ENCODE results near the gene FIG4.

The FIG4 gene

DNA sequence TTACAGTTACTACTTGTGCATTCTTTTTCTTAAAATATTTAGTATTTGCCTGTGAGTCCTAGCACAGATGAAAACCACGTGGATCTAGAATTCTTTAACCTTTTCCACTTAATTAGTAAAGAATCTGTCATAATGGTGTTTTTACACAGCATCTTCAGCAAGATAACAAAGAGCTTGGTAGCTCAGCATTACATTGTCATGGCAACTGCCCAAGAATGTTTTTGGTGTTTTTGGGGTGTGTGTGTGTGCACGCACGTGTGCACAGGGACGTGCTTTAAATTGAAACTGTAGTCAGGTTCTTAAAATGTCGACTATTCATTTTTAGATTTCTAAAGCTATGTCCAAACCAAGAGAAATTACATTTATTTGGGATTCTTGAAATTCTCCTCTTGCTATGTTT, 108.0 kb downstream of the FIG4 start:
- H3K36me3 ChIP-seq (ENCODE audit: control insufficient read depth in 4 of 4, insufficient read depth in 4 of 4, low read length in 3 of 4): peaks cover 0 to 4% (median 3%) of the 10 kb centered on the region in 4 experiments
- H3K4me1 ChIP-seq (ENCODE audit: control extremely low read depth in 1 of 4, control insufficient read depth in 4 of 4, insufficient read depth in 4 of 4, low read length in 3 of 4): peaks cover 0 to 1% (median 0%) of the 10 kb centered on the region in 4 experiments
- no peak for DNase-seq
- H3K27ac ChIP-seq (ENCODE audit: insufficient read depth in 1 of 2, low read depth in 1 of 2, low read length in 2 of 2, poor library complexity in 1 of 2, severe bottlenecking in 2 of 2): no peak overlapping the region
- WGBS (ENCODE audit: insufficient coverage): no CpG with 5 or more reads among the region's 5 CpGs
- no peaks in the 10 kb centered on the region for H3K9me3 ChIP-seq (ENCODE audit: control extremely low read depth in 1 of 5, control insufficient read depth in 4 of 5, insufficient read depth in 2 of 5, low read depth in 1 of 5, low read length in 4 of 5)
- no peak overlapping the region for H3K4me3 ChIP-seq (ENCODE audit: control insufficient read depth in 1 of 7, extremely low read depth in 1 of 7, insufficient read depth in 4 of 7, low read depth in 2 of 7, low read length in 6 of 7)
- no peaks in the 10 kb centered on the region for H3K27me3 ChIP-seq (replicated peaks in 2 of 5; ENCODE audit: control insufficient read depth in 4 of 5, insufficient read depth in 5 of 5, low read length in 4 of 5)
- CTCF ChIA-PET: interaction anchor here (1.2 kb wide), 1 partner anchor 10 kb away, joined by 3 read pairs; no protein-coding TSS in a partner anchor
- POLR2A ChIA-PET: no interaction called here

DNA sequence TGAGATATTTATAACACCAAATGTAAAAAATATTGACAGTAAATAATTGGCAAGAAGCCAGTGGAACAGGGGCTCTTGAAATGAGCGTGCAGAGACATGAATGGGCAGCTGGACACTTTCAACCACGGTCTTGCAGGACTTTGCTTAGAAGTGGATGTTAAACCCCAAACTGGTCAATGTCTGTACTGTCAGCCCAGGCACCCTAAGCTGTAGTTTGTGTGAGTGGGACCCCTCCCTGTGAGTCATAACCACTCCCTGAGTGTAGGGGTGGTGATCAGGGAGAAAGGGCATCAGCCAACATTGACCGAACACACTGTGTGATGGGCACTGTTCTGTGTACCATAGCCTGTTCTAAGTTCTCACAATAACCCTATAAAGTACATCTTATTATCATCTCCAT, 108.6 kb downstream of the FIG4 start:
- peaks cover 0 to 4% (median 3%) of the 10 kb centered on the region in 4 experiments for H3K36me3 ChIP-seq (ENCODE audit: control insufficient read depth in 4 of 4, insufficient read depth in 4 of 4, low read length in 3 of 4)
- WGBS (ENCODE audit: insufficient coverage): 100% methylated on average over 2 of the region's 3 CpGs
- peaks cover 0 to 2% (median 0%) of the 10 kb centered on the region in 4 experiments for H3K4me1 ChIP-seq (ENCODE audit: control extremely low read depth in 1 of 4, control insufficient read depth in 4 of 4, insufficient read depth in 4 of 4, low read length in 3 of 4)
- no peak for DNase-seq
- H3K27ac ChIP-seq (ENCODE audit: insufficient read depth in 1 of 2, low read depth in 1 of 2, low read length in 2 of 2, poor library complexity in 1 of 2, severe bottlenecking in 2 of 2): no peak overlapping the region
- H3K27me3 ChIP-seq (replicated peaks in 2 of 5; ENCODE audit: control insufficient read depth in 4 of 5, insufficient read depth in 5 of 5, low read length in 4 of 5): no peaks in the 10 kb centered on the region
- ChIA-PET POLR2A (no interaction called here), CTCF (no interaction called here)
- no peak overlapping the region for H3K4me3 ChIP-seq (ENCODE audit: control insufficient read depth in 1 of 7, extremely low read depth in 1 of 7, insufficient read depth in 4 of 7, low read depth in 2 of 7, low read length in 6 of 7)
- no peaks in the 10 kb centered on the region for H3K9me3 ChIP-seq (ENCODE audit: control extremely low read depth in 1 of 5, control insufficient read depth in 4 of 5, insufficient read depth in 2 of 5, low read depth in 1 of 5, low read length in 4 of 5)

DNA sequence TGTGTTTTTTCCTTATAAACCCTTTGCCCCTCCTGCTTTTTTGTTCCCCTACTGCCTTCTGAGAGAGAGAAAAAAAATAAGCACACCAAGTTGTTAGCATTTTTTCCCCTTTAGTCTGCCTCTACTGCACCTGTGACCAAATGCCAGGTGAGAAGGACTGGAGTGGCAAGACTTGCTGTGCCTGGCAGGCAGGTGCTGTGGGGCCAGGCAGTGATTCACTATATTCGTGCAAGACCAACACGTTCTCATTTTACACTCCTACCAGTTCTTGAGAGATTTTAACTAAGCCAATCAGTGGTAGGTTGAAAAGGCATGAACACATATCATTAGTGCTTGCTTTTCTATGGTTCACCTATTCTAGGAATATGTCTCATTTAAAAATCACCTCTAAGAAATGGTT, 109.7 kb downstream of the FIG4 start:
- POLR2A ChIA-PET: no interaction called here
- H3K9me3 ChIP-seq (ENCODE audit: control extremely low read depth in 1 of 5, control insufficient read depth in 4 of 5, insufficient read depth in 2 of 5, low read depth in 1 of 5, low read length in 4 of 5): no peaks in the 10 kb centered on the region
- WGBS (ENCODE audit: insufficient coverage): 100% methylated on average over 2 of the region's 2 CpGs
- H3K4me1 ChIP-seq (ENCODE audit: control extremely low read depth in 1 of 4, control insufficient read depth in 4 of 4, insufficient read depth in 4 of 4, low read length in 3 of 4): peaks cover 0 to 2% (median 0%) of the 10 kb centered on the region in 4 experiments
- no peak for DNase-seq
- peaks cover 0 to 4% (median 3%) of the 10 kb centered on the region in 4 experiments for H3K36me3 ChIP-seq (ENCODE audit: control insufficient read depth in 4 of 4, insufficient read depth in 4 of 4, low read length in 3 of 4)
- no peak overlapping the region for H3K4me3 ChIP-seq (ENCODE audit: control insufficient read depth in 1 of 7, extremely low read depth in 1 of 7, insufficient read depth in 4 of 7, low read depth in 2 of 7, low read length in 6 of 7)
- H3K27ac ChIP-seq (ENCODE audit: insufficient read depth in 1 of 2, low read depth in 1 of 2, low read length in 2 of 2, poor library complexity in 1 of 2, severe bottlenecking in 2 of 2): no peak overlapping the region
- CTCF ChIA-PET: no interaction called here
- no peaks in the 10 kb centered on the region for H3K27me3 ChIP-seq (replicated peaks in 2 of 5; ENCODE audit: control insufficient read depth in 4 of 5, insufficient read depth in 5 of 5, low read length in 4 of 5)

DNA sequence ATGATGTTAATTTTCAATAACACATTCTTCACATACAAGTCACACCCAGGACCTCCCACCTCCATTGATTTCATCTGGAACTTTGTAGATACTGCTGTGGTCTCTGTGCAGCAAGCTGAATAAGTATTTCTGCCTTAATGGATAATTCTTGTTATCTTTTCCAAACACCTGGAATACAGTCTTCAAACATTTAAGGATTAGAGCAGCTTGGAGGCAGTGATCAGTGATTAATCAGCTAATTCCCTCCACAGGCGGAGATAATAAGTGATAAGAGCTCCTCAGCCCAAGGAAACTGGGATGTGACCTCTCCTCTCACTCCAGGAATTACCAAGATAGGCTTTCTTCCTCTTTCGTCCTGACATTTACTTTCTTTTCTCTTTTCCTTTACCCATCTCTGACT, 110.7 kb downstream of the FIG4 start:
- Histone ChIP-seq H3K27ac (ENCODE audit: insufficient read depth in 1 of 2, low read depth in 1 of 2, low read length in 2 of 2, poor library complexity in 1 of 2, severe bottlenecking in 2 of 2) (no peak overlapping the region), H3K9me3 (ENCODE audit: control extremely low read depth in 1 of 5, control insufficient read depth in 4 of 5, insufficient read depth in 2 of 5, low read depth in 1 of 5, low read length in 4 of 5) (no peaks in the 10 kb centered on the region), H3K4me3 (ENCODE audit: control insufficient read depth in 1 of 7, extremely low read depth in 1 of 7, insufficient read depth in 4 of 7, low read depth in 2 of 7, low read length in 6 of 7) (no peak overlapping the region), H3K27me3 (replicated peaks in 2 of 5; ENCODE audit: control insufficient read depth in 4 of 5, insufficient read depth in 5 of 5, low read length in 4 of 5) (no peaks in the 10 kb centered on the region), H3K36me3 (ENCODE audit: control insufficient read depth in 4 of 4, insufficient read depth in 4 of 4, low read length in 3 of 4) (peaks cover 0 to 4% (median 2%) of the 10 kb centered on the region in 4 experiments), H3K4me1 (ENCODE audit: control extremely low read depth in 1 of 4, control insufficient read depth in 4 of 4, insufficient read depth in 4 of 4, low read length in 3 of 4) (peaks cover 0 to 2% (median 0%) of the 10 kb centered on the region in 4 experiments)
- POLR2A ChIA-PET: no interaction called here
- DNase-seq: no peak
- 96% methylated on average over 2 of the region's 2 CpGs for WGBS (ENCODE audit: insufficient coverage)
- CTCF ChIA-PET: no interaction called here

DNA sequence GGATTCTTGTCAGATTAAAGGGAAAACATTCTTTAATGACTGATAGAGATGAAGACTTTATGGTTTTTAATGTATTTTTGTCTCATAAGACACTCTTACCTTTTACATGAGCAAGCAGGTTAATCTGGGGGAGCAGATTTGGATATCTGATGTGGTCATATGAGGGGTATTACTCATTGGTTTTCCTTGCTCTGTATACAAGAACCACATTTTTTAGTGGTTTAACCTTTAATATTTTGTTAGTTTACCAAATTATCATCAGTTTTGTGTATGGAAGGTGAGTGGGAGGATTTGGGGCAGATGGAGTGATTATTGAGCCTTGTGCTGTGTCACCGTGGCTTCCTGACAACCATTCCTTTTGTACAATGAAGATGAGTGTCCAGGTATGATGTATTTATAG, 112.9 kb downstream of the FIG4 start:
- Histone ChIP-seq H3K27me3 (replicated peaks in 2 of 5; ENCODE audit: control insufficient read depth in 4 of 5, insufficient read depth in 5 of 5, low read length in 4 of 5) (no peaks in the 10 kb centered on the region), H3K4me1 (ENCODE audit: control extremely low read depth in 1 of 4, control insufficient read depth in 4 of 4, insufficient read depth in 4 of 4, low read length in 3 of 4) (peaks cover 0 to 2% (median 0%) of the 10 kb centered on the region in 4 experiments), H3K9me3 (ENCODE audit: control extremely low read depth in 1 of 5, control insufficient read depth in 4 of 5, insufficient read depth in 2 of 5, low read depth in 1 of 5, low read length in 4 of 5) (no peaks in the 10 kb centered on the region), H3K27ac (ENCODE audit: insufficient read depth in 1 of 2, low read depth in 1 of 2, low read length in 2 of 2, poor library complexity in 1 of 2, severe bottlenecking in 2 of 2) (no peak overlapping the region), H3K4me3 (ENCODE audit: control insufficient read depth in 1 of 7, extremely low read depth in 1 of 7, insufficient read depth in 4 of 7, low read depth in 2 of 7, low read length in 6 of 7) (no peak overlapping the region), H3K36me3 (ENCODE audit: control insufficient read depth in 4 of 4, insufficient read depth in 4 of 4, low read length in 3 of 4) (peaks cover 0 to 2% (median 0%) of the 10 kb centered on the region in 4 experiments)
- POLR2A ChIA-PET: no interaction called here
- no CpG with 5 or more reads among the region's 1 CpG for WGBS (ENCODE audit: insufficient coverage)
- CTCF ChIA-PET: no interaction called here
- no peak for DNase-seq

DNA sequence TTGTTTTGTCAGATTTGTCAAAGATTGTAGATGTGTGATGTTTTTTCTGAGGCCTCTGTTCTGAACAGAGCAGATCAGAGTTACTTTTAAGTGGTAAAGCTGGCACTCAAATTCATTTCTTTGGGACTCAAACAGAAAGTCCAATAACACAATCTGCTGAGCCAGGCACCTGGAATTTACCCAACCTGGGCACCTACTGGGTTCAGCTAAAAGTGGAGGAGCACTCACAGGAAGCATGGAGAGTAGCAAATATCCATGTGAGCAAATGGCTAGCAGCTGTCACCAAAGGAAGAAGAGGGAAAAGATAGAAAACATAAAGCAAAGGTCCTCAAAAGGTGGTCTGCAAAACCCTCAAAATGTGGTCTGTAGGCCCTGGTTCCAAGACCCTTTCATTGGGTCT, 116.8 kb downstream of the FIG4 start:
- no peak for DNase-seq
- Histone ChIP-seq H3K9me3 (ENCODE audit: control extremely low read depth in 1 of 5, control insufficient read depth in 4 of 5, insufficient read depth in 2 of 5, low read depth in 1 of 5, low read length in 4 of 5) (no peaks in the 10 kb centered on the region), H3K27me3 (replicated peaks in 2 of 5; ENCODE audit: control insufficient read depth in 4 of 5, insufficient read depth in 5 of 5, low read length in 4 of 5) (no peaks in the 10 kb centered on the region), H3K4me3 (ENCODE audit: control insufficient read depth in 1 of 7, extremely low read depth in 1 of 7, insufficient read depth in 4 of 7, low read depth in 2 of 7, low read length in 6 of 7) (no peak overlapping the region), H3K4me1 (ENCODE audit: control extremely low read depth in 1 of 4, control insufficient read depth in 4 of 4, insufficient read depth in 4 of 4, low read length in 3 of 4) (peaks cover 0 to 6% (median 0%) of the 10 kb centered on the region in 4 experiments), H3K36me3 (ENCODE audit: control insufficient read depth in 4 of 4, insufficient read depth in 4 of 4, low read length in 3 of 4) (no peaks in the 10 kb centered on the region), H3K27ac (ENCODE audit: insufficient read depth in 1 of 2, low read depth in 1 of 2, low read length in 2 of 2, poor library complexity in 1 of 2, severe bottlenecking in 2 of 2) (no peak overlapping the region)
- ChIA-PET CTCF (no interaction called here), POLR2A (no interaction called here)

DNA sequence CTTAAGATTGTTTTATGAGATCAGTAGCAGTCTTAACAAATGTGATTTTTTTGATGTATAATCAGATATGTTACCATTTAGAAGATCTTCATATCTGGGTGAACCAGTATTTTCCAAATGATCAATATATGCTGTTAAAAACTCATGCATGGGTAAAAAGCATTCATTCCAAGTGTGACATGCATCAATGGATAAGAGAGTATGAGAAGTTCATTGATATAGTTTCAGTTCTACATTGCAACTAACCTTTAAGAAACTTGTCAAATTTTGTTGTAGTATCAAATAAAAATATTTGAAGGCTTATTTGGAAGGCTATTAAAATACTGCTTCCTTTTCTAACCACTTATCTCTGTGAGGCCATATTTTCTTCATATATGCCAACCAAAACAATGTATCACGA, 117.7 kb downstream of the FIG4 start:
- Histone ChIP-seq H3K4me3 (ENCODE audit: control insufficient read depth in 1 of 7, extremely low read depth in 1 of 7, insufficient read depth in 4 of 7, low read depth in 2 of 7, low read length in 6 of 7) (no peak overlapping the region), H3K27ac (ENCODE audit: insufficient read depth in 1 of 2, low read depth in 1 of 2, low read length in 2 of 2, poor library complexity in 1 of 2, severe bottlenecking in 2 of 2) (no peak overlapping the region), H3K27me3 (replicated peaks in 2 of 5; ENCODE audit: control insufficient read depth in 4 of 5, insufficient read depth in 5 of 5, low read length in 4 of 5) (no peaks in the 10 kb centered on the region), H3K4me1 (ENCODE audit: control extremely low read depth in 1 of 4, control insufficient read depth in 4 of 4, insufficient read depth in 4 of 4, low read length in 3 of 4) (peaks cover 0 to 6% (median 0%) of the 10 kb centered on the region in 4 experiments), H3K36me3 (ENCODE audit: control insufficient read depth in 4 of 4, insufficient read depth in 4 of 4, low read length in 3 of 4) (peaks cover 0 to 2% (median 0%) of the 10 kb centered on the region in 4 experiments), H3K9me3 (ENCODE audit: control extremely low read depth in 1 of 5, control insufficient read depth in 4 of 5, insufficient read depth in 2 of 5, low read depth in 1 of 5, low read length in 4 of 5) (no peaks in the 10 kb centered on the region)
- ChIA-PET POLR2A (no interaction called here), CTCF (no interaction called here)
- no peak for DNase-seq
- WGBS (ENCODE audit: insufficient coverage): no CpG with 5 or more reads among the region's 1 CpG

Data from common myeloid progenitor, CD34-positive (primary cell).